Skin of body (tissue), 2 donors: ENCODE data around the gene MTFR1L. TPM values are rescaled to one million over a fixed set of nuclear protein-coding genes. Genes with fewer than 3 reads are reported as not detected.

Source experiments
- DNase-seq: peaks from one replicate; lab custom pipeline; 2025; lab: John Stamatoyannopoulos, UW
- total RNA-seq: library from RNA; depleted of rRNA; stranded (reverse); fragments of >200 nt; gene quantifications from one replicate; pipeline ENCODE4 v1.2.3, GENCODE V29; 2014

MTFR1L gene
- 29.3 TPM for total RNA-seq

DNA sequence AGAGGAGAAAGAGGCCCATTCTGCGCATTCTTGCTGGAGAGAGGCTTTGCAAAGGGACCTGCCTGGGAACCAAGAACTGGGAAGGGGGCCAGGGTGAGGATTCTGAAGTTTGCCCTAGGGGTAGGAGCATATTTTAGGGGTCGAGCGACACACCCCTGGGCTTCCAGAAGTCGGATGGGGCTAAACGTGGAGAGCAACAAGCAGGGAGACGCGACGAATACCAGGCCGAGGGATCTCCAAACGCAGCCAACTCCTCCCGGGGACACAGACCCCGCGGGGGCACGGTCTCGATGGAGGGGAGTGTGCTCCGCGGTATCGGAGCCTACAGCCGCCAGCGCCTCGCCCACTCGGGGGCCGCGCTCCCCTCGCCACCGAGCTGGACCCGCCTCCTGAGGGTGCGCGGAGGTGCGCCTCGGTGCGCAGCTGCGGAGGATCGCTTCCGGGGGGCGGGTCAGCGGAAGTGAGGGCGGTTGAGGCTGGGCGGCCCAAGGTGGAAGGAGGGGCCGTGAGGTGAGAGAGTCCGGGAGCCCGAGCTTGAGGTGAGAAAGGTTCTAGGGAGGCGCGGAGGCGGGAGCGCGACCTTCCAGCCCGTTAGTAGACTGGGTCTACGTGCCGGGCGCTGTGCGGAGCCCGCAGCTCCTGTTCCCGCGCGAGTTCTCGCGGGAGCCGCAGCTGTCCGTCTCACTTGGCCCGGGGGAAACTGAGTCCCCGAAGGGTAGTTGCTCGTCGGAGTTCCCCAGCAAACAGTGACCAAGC, at the start of gene MTFR1L:
Gene MTFR1L (plus strand): TSS at position 464 of the 756 bp plus-strand sequence. CDS start 3,151 bp downstream, outside the sequence.
- peak; percentile 74 for DNase-seq

- no peak for DNase-seq
Measured at GRCh38 chr1:25770541-25771220, 49.1 kb upstream of the MTFR1L start.

DNA sequence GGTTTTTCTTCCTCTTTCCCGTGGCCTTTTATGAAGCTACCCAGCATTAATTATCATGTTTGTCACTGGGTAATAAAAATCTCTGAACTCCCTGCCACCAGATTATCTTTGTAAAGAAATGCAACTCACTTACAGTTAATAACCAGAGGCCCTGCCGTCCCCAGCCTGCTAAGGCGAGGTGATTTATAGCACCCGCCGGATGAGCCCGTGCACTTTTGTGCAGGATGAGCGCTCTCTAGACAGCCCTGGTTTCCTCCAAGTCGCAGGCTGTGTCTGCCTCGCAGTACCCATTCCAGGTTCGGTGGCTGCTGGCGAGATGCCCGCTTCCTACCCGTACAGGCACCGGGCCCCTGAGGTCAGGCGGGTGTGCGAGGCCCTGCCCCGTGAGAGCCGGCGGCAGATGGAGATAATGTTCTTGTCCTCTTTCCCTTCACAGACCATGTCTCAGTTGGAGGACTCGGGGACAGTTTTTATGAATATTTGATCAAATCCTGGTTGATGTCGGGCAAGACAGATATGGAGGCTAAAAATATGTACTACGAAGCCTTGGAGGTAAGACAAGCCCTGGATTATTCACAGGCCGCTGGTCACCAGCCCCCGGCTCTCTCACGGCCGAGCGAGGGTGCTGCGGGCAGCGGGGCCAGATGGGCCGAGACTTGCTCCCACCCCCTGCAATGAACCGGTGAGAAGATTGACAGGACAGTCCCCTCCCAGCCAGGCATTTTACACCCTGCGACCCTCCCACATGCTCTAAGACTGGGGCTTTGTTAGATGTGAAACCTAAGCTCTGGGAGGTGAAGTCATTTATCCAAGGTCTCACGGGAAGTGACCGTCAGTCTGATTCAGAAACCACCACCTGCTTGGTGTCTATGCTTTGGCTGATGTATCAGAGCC, 48.3 kb upstream of the MTFR1L start:
- peak; percentile 36 for DNase-seq

DNA sequence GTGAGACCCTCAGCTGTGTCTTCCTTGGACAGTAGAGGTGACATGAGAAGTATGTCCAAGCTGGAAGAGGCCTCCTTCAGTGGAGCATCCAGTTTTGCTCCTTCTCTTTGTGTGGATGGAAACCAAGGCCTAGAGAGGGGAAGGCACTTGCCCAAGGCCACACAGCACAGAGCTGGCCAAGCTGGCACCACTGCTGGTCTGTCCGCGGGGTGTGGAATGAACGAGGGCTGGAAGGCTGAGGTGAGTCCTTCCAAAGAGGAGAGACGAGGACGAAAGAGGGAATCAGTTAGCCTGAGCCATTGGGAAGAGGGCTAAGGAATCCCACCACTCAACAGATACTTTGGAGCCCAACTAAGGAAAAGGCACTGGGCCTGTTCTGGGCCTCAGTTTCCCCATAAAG, 47.6 kb upstream of the MTFR1L start:
- no peak for DNase-seq

DNA sequence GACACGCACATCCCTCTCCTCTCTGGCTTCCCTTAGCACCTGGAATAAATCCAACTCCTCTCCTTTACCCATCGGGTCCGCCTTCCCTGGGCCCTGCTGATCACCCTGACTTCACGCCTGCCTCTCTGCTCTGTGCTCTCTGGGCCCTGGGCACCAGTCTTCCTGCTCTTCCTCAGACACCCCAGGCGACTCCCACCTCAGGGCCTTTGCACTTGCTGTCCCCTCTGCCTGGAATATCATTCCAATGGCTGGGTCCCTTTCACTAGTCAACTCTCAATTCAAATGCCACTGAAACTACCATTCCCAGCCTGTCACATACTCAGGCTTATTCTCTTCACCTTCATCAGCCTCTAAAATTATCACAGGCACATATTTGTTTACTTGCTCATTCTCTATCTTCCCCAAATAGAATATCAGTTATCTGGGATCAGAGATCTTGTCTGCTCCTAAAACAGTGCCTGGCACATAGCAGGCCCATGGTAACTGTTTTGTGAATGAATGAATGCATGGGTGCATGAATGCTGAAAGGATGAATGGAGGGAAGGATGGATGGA, 47.0 kb upstream of the MTFR1L start:
- no peak for DNase-seq

DNA sequence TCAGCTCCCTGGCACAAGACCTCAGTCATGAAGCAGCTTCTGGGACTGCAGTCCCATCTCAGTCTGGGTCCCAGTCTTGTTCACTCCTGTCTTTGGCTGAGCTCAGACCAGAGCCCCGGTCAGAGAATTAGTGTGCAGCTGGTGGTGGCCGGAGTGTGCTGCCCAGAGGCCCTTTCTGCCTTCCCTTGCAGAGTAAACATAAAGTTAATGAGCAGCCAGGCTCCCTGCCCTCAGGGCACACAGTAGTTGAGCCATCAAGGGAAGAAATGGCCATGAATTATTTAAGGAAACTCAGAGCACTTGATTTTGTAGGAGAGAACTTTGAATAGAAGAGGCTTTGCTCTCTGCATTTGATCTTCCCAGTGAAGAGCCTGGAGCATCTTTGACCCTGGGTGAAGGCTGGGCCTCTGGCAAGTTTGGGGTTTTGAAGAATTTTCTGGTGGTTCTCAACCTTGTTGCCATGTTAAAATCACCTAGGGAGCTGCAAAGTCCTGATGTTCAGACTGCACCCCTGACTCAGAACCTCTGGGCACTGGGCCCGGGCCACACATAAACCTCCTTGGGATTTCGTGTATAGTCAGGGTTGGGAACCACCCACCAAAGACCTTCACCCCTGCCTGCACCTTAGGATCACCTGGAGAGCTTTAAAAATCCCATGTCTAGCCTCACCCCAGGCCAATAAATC, 46.2 kb upstream of the MTFR1L start:
- no peak for DNase-seq

DNA sequence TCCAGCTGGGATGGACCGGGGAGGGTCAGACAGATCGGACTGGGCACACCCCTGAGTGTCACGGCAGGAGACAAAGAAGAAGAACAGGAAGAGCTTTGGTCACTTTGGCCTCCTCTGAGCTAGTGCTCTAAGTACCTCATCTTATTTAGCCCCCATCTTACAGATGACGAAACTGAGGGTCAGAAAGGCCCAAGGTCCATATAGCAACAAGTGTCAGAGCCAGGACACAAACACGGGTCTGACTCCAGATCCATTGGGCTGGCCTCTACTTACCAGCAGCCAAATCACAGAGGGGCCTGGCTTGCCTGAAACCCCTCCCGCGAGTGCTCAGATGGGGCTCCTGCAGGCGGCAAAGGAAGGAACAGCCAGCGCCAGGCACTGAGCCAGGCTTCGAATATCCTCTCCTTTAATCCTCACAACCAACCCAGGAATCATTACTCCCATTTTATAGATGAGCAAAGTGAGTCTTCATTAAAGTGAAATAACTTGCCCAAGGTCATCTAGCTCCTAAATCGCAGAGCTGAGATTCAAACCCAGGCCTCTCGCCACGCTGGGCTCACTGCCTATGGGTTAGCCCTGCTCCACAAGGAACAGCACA, 45.4 kb upstream of the MTFR1L start:
- DNase-seq, result no peak

GRCh38 chr1:25774921-25775771, 44.6 kb upstream of the MTFR1L start:
- DNase-seq, result no peak

GRCh38 chr1:25779388-25779787, 40.4 kb upstream of the MTFR1L start:
- no peak for DNase-seq

DNA sequence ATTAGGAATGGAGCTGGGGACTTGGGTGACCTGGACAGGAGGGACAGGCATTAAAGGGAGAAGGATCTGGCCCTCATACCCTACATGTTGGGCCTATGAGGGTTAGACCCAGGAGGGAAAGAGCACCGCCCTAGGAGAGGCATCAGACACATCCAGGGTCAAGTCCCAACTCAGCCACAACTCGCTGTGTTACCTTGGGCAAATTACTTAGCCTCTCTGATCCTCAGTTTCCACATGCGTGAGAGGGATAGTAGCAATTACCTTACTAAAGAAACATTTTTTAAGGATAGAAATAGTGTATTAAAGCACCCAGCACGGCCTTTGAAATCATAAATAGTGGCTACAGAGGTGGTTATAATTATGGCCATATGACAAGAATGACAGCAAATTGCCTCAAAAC, 39.9 kb upstream of the MTFR1L start:
- DNase-seq, result no peak

DNA sequence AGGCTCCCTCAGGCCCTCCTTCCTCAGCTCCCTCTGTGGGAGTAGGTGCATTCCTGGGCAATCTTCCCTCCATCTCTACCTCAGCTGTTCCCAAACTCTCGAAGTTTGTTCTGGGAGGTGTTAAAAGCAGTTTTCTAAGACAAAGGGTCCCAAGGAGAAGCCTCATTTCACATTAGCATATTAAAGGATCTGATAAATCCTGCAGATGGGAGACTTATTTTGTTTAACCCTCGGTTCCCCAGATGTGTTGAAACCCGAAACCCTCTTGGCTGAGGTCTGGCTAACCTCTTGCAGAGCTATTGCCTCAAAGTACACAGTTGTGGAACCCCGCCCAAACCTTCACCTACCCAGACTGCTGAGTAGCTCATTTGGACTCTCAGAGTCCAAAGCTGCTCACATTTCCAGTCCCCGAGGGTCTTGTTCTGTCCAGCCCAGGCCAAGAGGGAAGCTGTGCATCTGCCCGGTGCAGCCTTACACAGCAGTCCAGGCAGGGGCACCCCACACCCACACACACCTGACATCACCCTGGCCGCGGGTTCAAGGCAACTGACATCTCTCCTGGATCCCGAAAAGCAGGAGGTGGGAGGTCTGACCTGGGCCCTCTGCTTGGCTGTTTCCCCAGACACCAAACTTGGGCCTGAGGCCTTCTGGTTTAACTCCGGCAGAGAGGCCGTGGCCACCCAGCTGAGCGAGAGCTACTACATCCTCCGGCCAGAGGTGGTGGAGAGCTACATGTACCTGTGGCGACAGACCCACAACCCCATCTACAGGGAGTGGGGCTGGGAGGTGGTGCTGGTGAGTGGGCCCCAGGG, 39.2 kb upstream of the MTFR1L start:
- no peak for DNase-seq

- no peak for DNase-seq
Measured at GRCh38 chr1:25781130-25781433, 38.7 kb upstream of the MTFR1L start.

- no peak for DNase-seq
Measured at GRCh38 chr1:25782608-25783201, 37.0 kb upstream of the MTFR1L start.

GRCh38 chr1:25784575-25785051, 35.1 kb upstream of the MTFR1L start:
- DNase-seq, result no peak

DNA sequence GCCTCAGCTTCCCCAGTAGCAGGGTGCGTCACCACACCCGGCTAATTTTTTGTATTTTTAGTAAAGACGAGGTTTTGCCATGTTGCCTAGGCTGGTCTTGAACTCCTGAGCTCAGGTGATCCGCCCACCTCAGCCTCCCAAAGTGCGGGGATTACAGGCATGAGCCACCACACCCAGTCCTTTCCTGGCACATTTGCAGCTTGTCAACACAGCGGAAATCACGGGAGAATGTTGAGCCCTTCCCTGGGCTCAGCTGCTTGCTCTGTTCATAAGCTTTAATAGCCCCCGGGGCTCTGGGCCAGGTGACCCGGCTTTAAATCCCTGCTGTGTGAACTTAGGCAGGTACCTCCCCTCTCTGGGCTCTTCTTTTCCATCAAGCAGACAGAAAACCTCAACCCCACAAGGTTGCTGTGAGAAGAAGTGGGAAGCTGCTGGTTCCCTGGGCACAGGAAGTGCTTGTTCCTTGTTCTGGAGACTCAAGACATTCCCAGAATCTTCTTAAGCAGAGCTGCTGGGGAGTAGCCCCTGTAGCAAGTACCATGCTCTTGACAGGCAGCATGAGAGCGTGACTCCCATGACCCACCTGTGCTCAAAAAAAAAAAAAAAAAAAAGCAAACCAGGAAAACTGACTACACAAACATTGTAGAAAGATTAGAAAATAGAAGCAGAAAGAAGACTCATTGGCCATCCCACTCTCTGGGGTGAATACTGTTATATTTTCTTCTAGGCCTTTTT, 34.3 kb upstream of the MTFR1L start:
- DNase-seq, result no peak

DNA sequence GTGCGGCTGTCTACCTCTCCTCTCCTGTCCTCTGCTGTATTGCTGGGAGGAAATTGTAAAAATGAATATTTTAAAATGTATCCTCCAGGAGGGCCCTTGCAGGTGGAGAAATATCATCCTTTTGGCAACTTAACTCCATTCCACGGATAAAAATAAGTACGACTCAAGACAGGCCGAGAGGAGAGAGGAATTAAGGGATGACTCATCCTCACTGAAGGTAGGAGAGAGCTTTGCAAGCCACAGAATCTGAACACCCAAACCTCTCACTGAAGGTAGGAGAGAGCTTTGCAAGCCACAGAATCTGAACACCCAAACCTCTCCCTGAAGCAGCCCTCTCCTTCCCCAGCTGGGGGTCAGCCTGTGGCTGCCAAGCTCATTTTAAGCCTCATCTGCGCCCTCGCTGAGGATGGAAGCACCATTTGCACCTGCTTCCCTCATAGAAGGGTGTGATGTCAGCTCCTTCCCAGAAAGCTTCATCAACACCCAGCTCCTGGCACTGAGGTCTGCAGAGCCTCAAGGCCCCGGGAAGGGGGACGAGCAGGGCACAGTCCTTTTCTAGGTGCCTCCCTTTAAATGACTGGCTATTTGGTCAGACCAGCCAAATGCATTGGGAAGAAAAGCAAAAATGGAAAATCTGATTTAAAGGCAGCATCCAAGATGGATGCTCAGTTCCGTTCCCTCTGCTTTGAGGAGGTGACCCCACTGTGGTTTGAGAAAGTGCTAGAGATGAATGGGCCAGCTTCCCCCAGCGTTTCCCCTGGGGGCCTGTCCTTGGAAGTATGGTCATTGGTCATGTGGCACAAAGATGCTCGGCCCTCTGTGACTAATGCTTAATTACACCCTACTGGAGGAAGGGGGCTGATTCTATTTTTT, 32.6 kb upstream of the MTFR1L start:
- DNase-seq, result no peak

DNA sequence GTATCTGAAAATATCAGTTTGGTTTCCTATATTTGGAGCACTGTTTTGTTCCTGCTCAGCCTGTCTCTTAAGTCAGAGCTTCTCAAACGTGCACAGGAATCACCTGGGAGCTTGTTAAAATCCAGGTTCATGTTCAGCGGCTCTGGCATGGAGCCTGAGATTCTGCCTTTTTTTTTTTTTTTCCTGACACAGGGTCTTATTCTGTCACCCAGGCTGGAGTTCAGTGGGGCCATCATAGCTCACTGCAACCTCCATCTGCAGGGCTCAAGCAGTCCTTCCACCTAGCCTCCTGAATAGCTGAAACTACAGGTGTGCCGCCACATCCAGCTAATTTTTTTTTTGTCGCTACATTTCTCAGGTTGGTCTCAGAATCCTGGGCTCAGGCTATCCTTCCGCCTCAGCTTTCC, 32.0 kb upstream of the MTFR1L start:
- no peak for DNase-seq
